ENCODE measurements around the gene PNLDC1. TPM values are rescaled to one million over a fixed set of nuclear protein-coding genes. Genes with fewer than 3 reads are reported as not detected.

PNLDC1 gene
- total RNA-seq, 1 experiment from 2014 or later = 0.20 TPM

GRCh38 chr6:159766906-159767305, 33.2 kb upstream of the PNLDC1 start:
- no TSS peak for BruUV-seq (replicated peaks)
- H3K79me2 ChIP-seq (ENCODE audit: low read depth) = peaks cover 4% of the 10 kb centered on the region; the same call in 1 of the 2 replicates

DNA sequence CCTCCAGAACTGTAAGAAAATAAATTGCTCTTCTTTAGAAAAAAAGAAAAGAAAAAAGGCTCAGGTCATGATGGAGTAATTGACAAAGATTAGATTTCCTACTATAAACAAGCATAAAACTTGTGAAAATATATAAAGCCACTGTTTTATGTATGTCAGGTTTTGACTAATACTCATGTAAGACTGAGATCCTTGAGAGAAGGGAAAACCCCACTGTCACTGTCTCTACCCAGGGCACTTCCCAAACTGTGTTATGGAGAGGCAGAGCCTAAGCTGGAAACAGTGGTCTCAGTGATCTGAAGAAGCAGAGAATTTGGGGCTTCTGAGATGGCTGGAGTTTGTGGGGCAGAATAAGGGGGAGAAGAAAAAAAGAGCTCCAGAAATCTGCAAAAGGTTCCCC, 30.6 kb upstream of the PNLDC1 start:
- TF ChIP-seq CTCF (conservative IDR thresholded peaks at IDR 0.05) (no peak), EZH2 (IDR thresholded peaks at IDR 0.05; ENCODE audit: low read depth) (no peak)
- Histone ChIP-seq H3K4me3 (no peak overlapping the region), H3K9me3 (ENCODE audit: insufficient read depth, low read depth) (no peaks in the 10 kb centered on the region), H3K79me2 (ENCODE audit: low read depth) (no peaks in the 10 kb centered on the region), H3K27me3 (ENCODE audit: insufficient read depth, low read depth) (no peaks in the 10 kb centered on the region), H3F3A (ENCODE audit: insufficient read depth, low read depth) (0 out of 2 replicates have a peak, but pooled peaks cover 3% of the 10 kb centered on the region), H4K20me1 (ENCODE audit: insufficient read depth) (no peaks in the 10 kb centered on the region), H3K4me2 (no peak overlapping the region), H3K9me2 (ENCODE audit: insufficient read depth) (no peaks in the 10 kb centered on the region), H3K27ac (no peak overlapping the region), H3K36me3 (ENCODE audit: low read depth) (peaks cover 18% of the 10 kb centered on the region), H3K4me1 (replicated peaks; ENCODE audit: insufficient read depth) (no peaks in the 10 kb centered on the region), H2AFZ (no peak overlapping the region)
- POLR2A ChIA-PET (ENCODE audit: unreplicated experiment) = no interaction called here
- intact Hi-C loops (cut with micrococcal nuclease; ENCODE audit: unreplicated experiment) = no loop called here
- no peak for DNase-seq
- CTCF ChIA-PET = no interaction called here
- no TSS peak for BruUV-seq (replicated peaks)

More at GRCh38 chr6:159766906-159767305, 33.2 kb upstream of the PNLDC1 start:
- Histone ChIP-seq H3K36me3 (ENCODE audit: low read depth) (peaks cover 18% of the 10 kb centered on the region), H3K4me2 (no peak overlapping the region), H4K20me1 (ENCODE audit: insufficient read depth) (no peaks in the 10 kb centered on the region), H2AFZ (no peak overlapping the region), H3K27me3 (ENCODE audit: insufficient read depth, low read depth) (no peaks in the 10 kb centered on the region), H3K27ac (no peak overlapping the region), H3F3A (ENCODE audit: insufficient read depth, low read depth) (no peaks in the 10 kb centered on the region), H3K4me3 (no peak overlapping the region), H3K9me3 (ENCODE audit: insufficient read depth, low read depth) (no peaks in the 10 kb centered on the region), H3K4me1 (replicated peaks; ENCODE audit: insufficient read depth) (no peaks in the 10 kb centered on the region), H3K9me2 (ENCODE audit: insufficient read depth) (no peaks in the 10 kb centered on the region)
- TF ChIP-seq CTCF (conservative IDR thresholded peaks at IDR 0.05) (no peak), EZH2 (IDR thresholded peaks at IDR 0.05; ENCODE audit: low read depth) (no peak)
- POLR2A ChIA-PET (ENCODE audit: unreplicated experiment) = no interaction called here
- CTCF ChIA-PET = no interaction called here
- no peak for DNase-seq
- intact Hi-C loops (cut with micrococcal nuclease; ENCODE audit: unreplicated experiment) = no loop called here

DNA sequence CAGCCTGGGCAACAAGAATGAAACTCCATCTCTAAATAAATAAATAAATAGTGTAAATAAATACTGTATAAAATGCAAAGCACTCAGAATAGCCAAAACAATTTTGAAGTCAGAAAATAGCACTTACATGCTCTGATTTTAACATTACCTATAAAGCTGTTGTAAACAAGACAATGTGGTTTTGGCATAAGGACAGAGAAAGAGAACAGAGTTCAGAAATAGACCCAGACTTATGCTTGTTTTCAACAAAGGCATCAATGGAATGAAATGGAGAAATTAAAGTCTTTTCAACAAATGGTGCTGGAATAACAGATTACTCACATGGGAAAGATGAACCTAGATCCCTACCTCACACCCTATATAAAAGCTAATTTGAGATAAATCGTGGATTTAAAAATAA, 27.9 kb upstream of the PNLDC1 start:
- Histone ChIP-seq H3K9me3 (ENCODE audit: insufficient read depth, low read depth) (no peaks in the 10 kb centered on the region), H3K4me2 (no peak overlapping the region), H3K4me1 (replicated peaks; ENCODE audit: insufficient read depth) (no peaks in the 10 kb centered on the region), H3K4me3 (no peak overlapping the region), H4K20me1 (ENCODE audit: insufficient read depth) (no peaks in the 10 kb centered on the region), H3K27me3 (ENCODE audit: insufficient read depth, low read depth) (no peaks in the 10 kb centered on the region), H3F3A (ENCODE audit: insufficient read depth, low read depth) (peaks cover 16% of the 10 kb centered on the region; the same call in 1 of the 2 replicates), H3K27ac (no peak overlapping the region), H3K36me3 (ENCODE audit: low read depth) (peaks cover 13% of the 10 kb centered on the region; the same call in 1 of the 2 replicates), H2AFZ (no peak overlapping the region), H3K9me2 (ENCODE audit: insufficient read depth) (no peaks in the 10 kb centered on the region), H3K79me2 (ENCODE audit: low read depth) (no peaks in the 10 kb centered on the region)
- no peak for DNase-seq
- TF ChIP-seq CTCF (conservative IDR thresholded peaks at IDR 0.05) (no peak), EZH2 (IDR thresholded peaks at IDR 0.05; ENCODE audit: low read depth) (no peak)
- BruUV-seq (replicated peaks) = no TSS peak
- ChIA-PET CTCF (interaction anchor here (0.5 kb wide), 1 partner anchor 48 kb away, joined by 9 read pairs; no protein-coding TSS in a partner anchor), POLR2A (ENCODE audit: unreplicated experiment) (no interaction called here)
- intact Hi-C loops (cut with micrococcal nuclease; ENCODE audit: unreplicated experiment) = no loop called here

Measured in PC-9 (cell line).